PC-9 (cell line): ENCODE measurements around the gene SHROOM3. TPM values are rescaled to one million over a fixed set of nuclear protein-coding genes. Genes with fewer than 3 reads are reported as not detected.

Experiments
- BruUV-seq: library from RNA; stranded (reverse); fragments of 400-500 nt; replicated peaks from 2 replicates; lab custom pipeline; 2021; lab: Mats Ljungman, UMichigan
- CTCF ChIA-PET: fragments of 300-600 bp; sonication (Branson Sonifier 250); formaldehyde crosslinking; loops from one replicate; lab custom pipeline; 2022; ENCODE audit warnings: antibody characterized with exemption; lab: Charles Lee
- POLR2A ChIA-PET: fragments of 300-600 bp; sonication (Branson Sonifier 250); formaldehyde crosslinking; loops from one replicate; lab custom pipeline; 2022; ENCODE audit warnings: antibody characterized with exemption; ENCODE audit not compliant: unreplicated experiment; lab: Charles Lee
- DNase-seq, 2 experiments: peaks; one replicate each; pipeline versions ENCODE4 v3.0.0 to v3.0.0-alpha.2; 2015 to 2022; ENCODE audit warnings: mixed read lengths in 1 of 2
- H2AFZ ChIP-seq: fragments of 200-600 bp; sonication (generic); 2 replicates; pipeline ENCODE4 v1.8.1; 2017; ENCODE audit warnings: antibody characterized with exemption
- H3F3A ChIP-seq: fragments of 200-600 bp; sonication (generic); 2 replicates; pipeline ENCODE4 v1.8.1; 2017; ENCODE audit warnings: antibody characterized with exemption, mild to moderate bottlenecking, low read depth; ENCODE audit not compliant: insufficient read depth
- H3K27ac ChIP-seq: fragments of 200-600 bp; sonication (generic); 2 replicates; pipeline ENCODE4 v1.6.1; 2016; ENCODE audit warnings: mixed run types
- H3K27me3 ChIP-seq: fragments of 200-600 bp; sonication (generic); 2 replicates; pipeline ENCODE4 v1.6.1; 2016; ENCODE audit warnings: low read depth, mixed run types; ENCODE audit not compliant: insufficient read depth
- H3K36me3 ChIP-seq: fragments of 200-600 bp; sonication (generic); 2 replicates; pipeline ENCODE4 v1.6.1; 2016; ENCODE audit warnings: low read depth, mixed run types
- H3K4me1 ChIP-seq: fragments of 200-600 bp; sonication (generic); replicated peaks from 2 replicates; pipeline ENCODE4 v1.6.1; 2016; ENCODE audit warnings: mixed run types; ENCODE audit not compliant: insufficient read depth
- H3K4me2 ChIP-seq: fragments of 200-600 bp; sonication (generic); 2 replicates; pipeline ENCODE4 v1.6.1; 2017; ENCODE audit warnings: mixed run types
- H3K4me3 ChIP-seq: fragments of 200-600 bp; sonication (generic); 2 replicates; pipeline ENCODE4 v1.6.1; 2016; ENCODE audit warnings: mixed run types
- H3K79me2 ChIP-seq: fragments of 200-600 bp; sonication (generic); 2 replicates; pipeline ENCODE4 v1.6.1; 2017; ENCODE audit warnings: low read depth, mixed run types
- H3K9me2 ChIP-seq: fragments of 200-600 bp; sonication (generic); 2 replicates; pipeline ENCODE4 v1.8.1; 2017; ENCODE audit warnings: mild to moderate bottlenecking; ENCODE audit not compliant: insufficient read depth
- H3K9me3 ChIP-seq: fragments of 200-600 bp; sonication (generic); 2 replicates; pipeline ENCODE4 v1.8.1; 2016; ENCODE audit warnings: low read depth; ENCODE audit not compliant: insufficient read depth
- H4K20me1 ChIP-seq: fragments of 200-600 bp; sonication (generic); 2 replicates; pipeline ENCODE4 v1.8.1; 2017; ENCODE audit not compliant: insufficient read depth
- EZH2 ChIP-seq: fragments of 200-600 bp; sonication (generic); IDR thresholded peaks from 2 replicates; pipeline ENCODE4 v1.8.0; 2017; ENCODE audit warnings: antibody characterized with exemption, low read depth
- intact Hi-C: fragments of 100-400 bp; cut with micrococcal nuclease; formaldehyde crosslinking; loops from one replicate; pipeline ENCODE4 v1.10.0; 2022; ENCODE audit not compliant: unreplicated experiment
- total RNA-seq: library from RNA; stranded (reverse); gene quantifications from 2 replicates; pipeline ENCODE4 v1.2.3, GENCODE V29; 2021
- TF ChIP-seq, protein P1 (sequence below): fragments of 200-600 bp; sonication (generic); conservative IDR thresholded peaks from 2 replicates; pipeline ENCODE4 v1.6.1; 2017; ENCODE audit warnings: mixed run types, antibody characterized with exemption, mild to moderate bottlenecking, moderate library complexity

The SHROOM3 gene
- total RNA-seq, 1 experiment from 2014 or later = 44.3 TPM

DNA sequence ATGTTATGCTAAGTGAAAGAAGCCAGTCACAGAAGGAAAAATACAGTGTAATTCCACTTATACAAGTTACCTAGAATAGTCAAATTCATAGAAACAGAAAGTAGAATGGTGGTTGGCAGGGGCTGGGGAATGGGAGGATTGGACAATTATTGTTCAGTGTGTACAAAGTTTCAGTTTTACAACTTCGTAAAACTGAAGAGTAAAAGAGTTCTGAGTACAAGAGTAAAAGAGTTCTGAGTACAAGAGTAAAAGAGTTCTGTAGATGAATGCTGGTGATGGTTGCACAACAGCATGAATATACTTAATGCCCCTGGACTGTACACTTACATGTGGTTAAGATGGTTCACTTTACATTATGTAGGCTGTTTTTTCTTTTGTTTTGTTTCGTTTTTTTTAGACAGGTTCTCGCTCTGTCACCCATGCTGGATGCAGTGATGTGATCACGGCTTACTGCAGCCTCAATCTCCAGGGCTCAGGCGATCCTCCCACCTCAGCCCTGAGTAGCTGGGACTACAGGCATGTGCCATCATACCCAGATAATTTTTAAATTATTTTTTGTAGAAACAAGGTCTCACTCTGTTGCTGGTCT lies 232.0 kb downstream of the SHROOM3 start:
- no TSS peak for BruUV-seq
- H3K27ac ChIP-seq = no peak overlapping the region
- no peak for DNase-seq
- no peaks in the 10 kb centered on the region for H3K9me3 ChIP-seq
- H3K9me2 ChIP-seq = no peaks in the 10 kb centered on the region
- ChIA-PET POLR2A (no interaction called here), CTCF (no interaction called here)
- TF ChIP-seq, protein P1, sequence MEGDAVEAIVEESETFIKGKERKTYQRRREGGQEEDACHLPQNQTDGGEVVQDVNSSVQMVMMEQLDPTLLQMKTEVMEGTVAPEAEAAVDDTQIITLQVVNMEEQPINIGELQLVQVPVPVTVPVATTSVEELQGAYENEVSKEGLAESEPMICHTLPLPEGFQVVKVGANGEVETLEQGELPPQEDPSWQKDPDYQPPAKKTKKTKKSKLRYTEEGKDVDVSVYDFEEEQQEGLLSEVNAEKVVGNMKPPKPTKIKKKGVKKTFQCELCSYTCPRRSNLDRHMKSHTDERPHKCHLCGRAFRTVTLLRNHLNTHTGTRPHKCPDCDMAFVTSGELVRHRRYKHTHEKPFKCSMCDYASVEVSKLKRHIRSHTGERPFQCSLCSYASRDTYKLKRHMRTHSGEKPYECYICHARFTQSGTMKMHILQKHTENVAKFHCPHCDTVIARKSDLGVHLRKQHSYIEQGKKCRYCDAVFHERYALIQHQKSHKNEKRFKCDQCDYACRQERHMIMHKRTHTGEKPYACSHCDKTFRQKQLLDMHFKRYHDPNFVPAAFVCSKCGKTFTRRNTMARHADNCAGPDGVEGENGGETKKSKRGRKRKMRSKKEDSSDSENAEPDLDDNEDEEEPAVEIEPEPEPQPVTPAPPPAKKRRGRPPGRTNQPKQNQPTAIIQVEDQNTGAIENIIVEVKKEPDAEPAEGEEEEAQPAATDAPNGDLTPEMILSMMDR = no peak
- TF ChIP-seq EZH2 = no peak
- intact Hi-C loops = loop anchor here (5.0 kb wide), 1 partner anchor 45 kb away; no protein-coding TSS in a partner anchor
- no peak overlapping the region for H3K4me2 ChIP-seq
- H3K79me2 ChIP-seq = no peaks in the 10 kb centered on the region
- no peak overlapping the region for H3K4me3 ChIP-seq
- H2AFZ ChIP-seq = no peak overlapping the region
- peaks cover 29% of the 10 kb centered on the region for H3K4me1 ChIP-seq
- H3F3A ChIP-seq = peaks cover 21% of the 10 kb centered on the region
- no peaks in the 10 kb centered on the region for H3K36me3 ChIP-seq
- H3K27me3 ChIP-seq = no peaks in the 10 kb centered on the region
- no peaks in the 10 kb centered on the region for H4K20me1 ChIP-seq

DNA sequence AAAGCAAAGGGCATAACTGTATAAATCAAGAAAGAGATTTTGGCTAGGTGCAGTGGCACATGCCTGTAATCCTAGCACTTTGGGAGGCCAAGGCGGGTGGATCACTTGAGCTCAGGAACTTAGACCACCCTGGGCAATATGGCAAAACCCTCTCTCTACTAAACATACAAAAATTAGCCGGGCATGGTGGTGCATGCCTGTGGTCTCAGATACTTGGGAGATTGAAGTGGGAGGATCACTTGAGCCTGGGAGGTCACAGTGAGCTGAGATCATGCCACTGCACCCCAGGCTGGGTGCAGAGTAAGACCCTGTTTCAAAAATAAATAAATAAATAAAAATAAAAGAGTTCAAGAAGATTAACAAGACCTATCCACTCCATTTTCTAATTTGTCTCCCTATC lies 235.6 kb downstream of the SHROOM3 start:
- no peak for DNase-seq
- Histone ChIP-seq H3K27me3 (no peaks in the 10 kb centered on the region), H3K4me1 (peaks cover 2% of the 10 kb centered on the region), H3K4me3 (no peak overlapping the region), H3K9me3 (no peaks in the 10 kb centered on the region), H3K4me2 (no peak overlapping the region), H3K36me3 (no peaks in the 10 kb centered on the region), H3K79me2 (no peaks in the 10 kb centered on the region), H3K9me2 (no peaks in the 10 kb centered on the region), H3K27ac (no peak overlapping the region), H3F3A (peaks cover 3% of the 10 kb centered on the region), H2AFZ (no peak overlapping the region), H4K20me1 (no peaks in the 10 kb centered on the region)
- intact Hi-C loops = no loop called here
- CTCF ChIA-PET = interaction anchor here (0.5 kb wide), 1 partner anchor 10 kb away, joined by 3 read pairs; no protein-coding TSS in a partner anchor
- TF ChIP-seq, protein P1 = no peak
- no peak for TF ChIP-seq EZH2
- POLR2A ChIA-PET = no interaction called here
- BruUV-seq = no TSS peak

DNA sequence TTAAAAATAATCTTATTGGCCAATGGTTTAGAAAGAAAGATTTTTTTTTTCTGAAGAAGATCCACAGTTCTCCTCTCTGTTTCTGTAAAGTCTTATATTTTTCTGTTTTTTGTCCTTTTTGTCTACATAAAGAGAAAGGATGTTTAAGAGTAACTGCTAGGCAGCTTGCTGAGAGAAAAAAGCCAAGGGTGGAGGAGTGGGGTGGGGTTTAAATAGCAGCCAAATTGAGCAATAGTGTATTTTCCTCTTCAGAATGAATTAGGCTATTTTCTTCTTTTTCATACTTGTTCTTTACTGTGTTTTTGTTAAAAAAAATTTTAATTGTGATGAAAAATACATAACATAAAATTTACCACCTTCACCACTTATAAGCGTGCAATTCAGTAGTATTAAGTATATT lies 238.3 kb downstream of the SHROOM3 start:
- no peaks in the 10 kb centered on the region for H3K4me1 ChIP-seq
- H3K27ac ChIP-seq = no peak overlapping the region
- no peaks in the 10 kb centered on the region for H3F3A ChIP-seq
- no peaks in the 10 kb centered on the region for H3K27me3 ChIP-seq
- ChIA-PET POLR2A (no interaction called here), CTCF (no interaction called here)
- BruUV-seq = no TSS peak
- H3K79me2 ChIP-seq = no peaks in the 10 kb centered on the region
- no peaks in the 10 kb centered on the region for H3K36me3 ChIP-seq
- H2AFZ ChIP-seq = no peak overlapping the region
- no peak for DNase-seq
- intact Hi-C loops = no loop called here
- H4K20me1 ChIP-seq = no peaks in the 10 kb centered on the region
- no peak overlapping the region for H3K4me2 ChIP-seq
- H3K9me2 ChIP-seq = no peaks in the 10 kb centered on the region
- TF ChIP-seq, protein P1 = no peak
- no peak for TF ChIP-seq EZH2
- no peaks in the 10 kb centered on the region for H3K9me3 ChIP-seq
- no peak overlapping the region for H3K4me3 ChIP-seq
